Tibial nerve (tissue), 4 donors: ENCODE measurements around the gene LBH. TPM values are rescaled to one million over a fixed set of nuclear protein-coding genes. Genes with fewer than 3 reads are reported as not detected.

Source experiments
- DNase-seq, 2 donors: peaks; one replicate each; pipeline ENCODE4 v3.0.0-alpha.2; 2019; ENCODE audit warnings: low spot score in 2 of 2
- H3K27ac ChIP-seq, 4 donors: fragments of 200-600 bp; sonication (generic) in 3 of 4; one replicate each; pipeline ENCODE4 v1.5.1; 2017 to 2019; ENCODE audit warnings: mild to moderate bottlenecking in 1 of 4
- H3K27me3 ChIP-seq, 2 donors: fragments of 200-600 bp; sonication (generic) in 1 of 2; one replicate each; pipeline versions ENCODE4 v1.5.1 to v1.6.0; 2017 to 2019
- H3K36me3 ChIP-seq, 3 donors: fragments of 200-600 bp; sonication (generic); one replicate each; pipeline ENCODE4 v1.5.1; 2018 to 2019
- H3K4me1 ChIP-seq, 4 donors: fragments of 200-600 bp; sonication (generic) in 3 of 4; one replicate each; pipeline ENCODE4 v1.5.1; 2017 to 2019
- H3K4me3 ChIP-seq, 4 donors: fragments of 200-600 bp; sonication (generic) in 3 of 4; one replicate each; pipeline ENCODE4 v1.5.1; 2017 to 2019; ENCODE audit warnings: mild to moderate bottlenecking in 1 of 4, moderate library complexity in 1 of 4
- H3K9me3 ChIP-seq, 4 donors: fragments of 200-600 bp; sonication (generic) in 3 of 4; one replicate each; pipeline ENCODE4 v1.5.1; 2017 to 2019
- EP300 ChIP-seq, 2 donors: sonication (generic); formaldehyde crosslinking; IDR thresholded peaks; one replicate each; pipeline ENCODE4 v1.6.1; 2017; ENCODE audit warnings: antibody characterized with exemption in 2 of 2, mild to moderate bottlenecking in 1 of 2
- POLR2A ChIP-seq, 2 donors: fragments of 450-650 bp; IDR thresholded peaks; one replicate each; pipeline ENCODE4 v1.6.1; 2017; ENCODE audit warnings: antibody characterized with exemption in 2 of 2, mild to moderate bottlenecking in 2 of 2, moderate library complexity in 2 of 2
- WGBS, 2 donors: methylation state at CpG; one replicate each; pipeline ENCODE4 v1.1.5; 2018; 5-methylcytosine and 5-hydroxymethylcytosine counted together
- total RNA-seq, 4 donors: library from RNA; depleted of rRNA; stranded (reverse); fragments of >200 nt; gene quantifications; one replicate each; pipeline ENCODE4 v1.1.0, GENCODE V29; 2016
- TF ChIP-seq, protein P1 (sequence below), 5 experiments: fragments of 200-600 bp in 3 of 5; fragments of 450-650 bp in 2 of 5; sonication (generic) in 3 of 5; IDR thresholded peaks; one replicate each; pipeline ENCODE4 v1.5.1; 2016 to 2019; ENCODE audit warnings: antibody characterized with exemption in 5 of 5, mild to moderate bottlenecking in 3 of 5, moderate library complexity in 2 of 5

LBH gene
- total RNA-seq, 4 donors from 2014 or later: 12.7 to 31.6 (median 21.5) TPM

DNA sequence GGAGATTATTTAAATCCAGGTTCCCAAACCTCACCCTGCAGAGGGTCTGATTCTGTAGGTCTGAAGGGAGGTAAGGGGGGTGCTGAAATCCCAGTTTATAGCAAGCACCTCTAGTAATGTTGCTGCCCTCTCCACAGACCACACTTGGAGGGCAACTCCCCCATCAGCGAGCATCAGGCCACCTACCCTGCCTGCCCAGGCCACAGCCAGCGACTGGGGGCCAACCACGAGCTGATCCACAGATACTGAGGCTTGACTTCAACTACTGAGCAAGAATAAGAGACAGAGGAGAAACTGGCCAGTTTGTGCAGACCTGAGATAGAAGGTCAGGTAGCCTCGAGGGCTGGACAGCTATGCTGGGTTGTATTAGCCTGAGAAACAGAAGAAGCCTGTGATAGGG is 36.3 kb upstream of the LBH start:
- H3K4me3 ChIP-seq: no peak overlapping the region
- WGBS, 2 donors: 85 to 93% methylated on average over 4 of the region's 4 CpGs
- H3K27me3 ChIP-seq: no peaks in the 10 kb centered on the region
- no peaks in the 10 kb centered on the region for H3K4me1 ChIP-seq
- no peaks in the 10 kb centered on the region for H3K9me3 ChIP-seq
- DNase-seq: no peak
- TF ChIP-seq, protein P1, sequence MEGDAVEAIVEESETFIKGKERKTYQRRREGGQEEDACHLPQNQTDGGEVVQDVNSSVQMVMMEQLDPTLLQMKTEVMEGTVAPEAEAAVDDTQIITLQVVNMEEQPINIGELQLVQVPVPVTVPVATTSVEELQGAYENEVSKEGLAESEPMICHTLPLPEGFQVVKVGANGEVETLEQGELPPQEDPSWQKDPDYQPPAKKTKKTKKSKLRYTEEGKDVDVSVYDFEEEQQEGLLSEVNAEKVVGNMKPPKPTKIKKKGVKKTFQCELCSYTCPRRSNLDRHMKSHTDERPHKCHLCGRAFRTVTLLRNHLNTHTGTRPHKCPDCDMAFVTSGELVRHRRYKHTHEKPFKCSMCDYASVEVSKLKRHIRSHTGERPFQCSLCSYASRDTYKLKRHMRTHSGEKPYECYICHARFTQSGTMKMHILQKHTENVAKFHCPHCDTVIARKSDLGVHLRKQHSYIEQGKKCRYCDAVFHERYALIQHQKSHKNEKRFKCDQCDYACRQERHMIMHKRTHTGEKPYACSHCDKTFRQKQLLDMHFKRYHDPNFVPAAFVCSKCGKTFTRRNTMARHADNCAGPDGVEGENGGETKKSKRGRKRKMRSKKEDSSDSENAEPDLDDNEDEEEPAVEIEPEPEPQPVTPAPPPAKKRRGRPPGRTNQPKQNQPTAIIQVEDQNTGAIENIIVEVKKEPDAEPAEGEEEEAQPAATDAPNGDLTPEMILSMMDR (IDR thresholded peaks at IDR 0.05): no peak
- H3K36me3 ChIP-seq: no peaks in the 10 kb centered on the region
- no peak overlapping the region for H3K27ac ChIP-seq

DNA sequence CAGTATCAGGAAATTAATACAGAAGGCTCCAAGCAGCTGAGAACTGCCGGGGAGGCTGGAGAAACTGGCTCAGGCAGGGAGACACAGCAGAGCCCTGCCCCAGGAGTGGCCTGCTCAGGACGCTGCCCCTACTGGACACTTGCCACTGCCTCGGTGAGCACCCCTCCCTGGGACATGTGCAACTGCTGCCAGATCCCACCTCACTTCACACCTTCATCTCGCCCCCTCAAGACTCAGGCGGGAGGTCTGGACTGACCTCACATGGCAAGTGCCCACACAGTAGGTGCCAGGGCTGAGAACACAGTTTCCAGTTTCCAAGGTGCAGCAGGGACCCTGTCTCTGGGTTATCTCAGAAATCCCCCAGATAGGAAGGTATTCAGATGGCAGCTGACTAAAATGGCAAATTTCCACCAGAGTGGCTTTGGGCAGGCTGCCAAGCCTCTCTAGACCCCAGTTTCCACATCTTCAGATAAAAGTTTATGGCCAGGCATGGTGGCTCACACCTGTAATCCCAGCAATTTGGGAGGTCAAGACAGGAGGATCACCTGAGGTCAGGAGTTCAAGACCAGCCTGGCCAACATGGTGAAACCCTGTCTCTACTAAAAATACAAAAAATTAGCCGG is 33.7 kb upstream of the LBH start:
- H3K27me3 ChIP-seq: no peaks in the 10 kb centered on the region
- TF ChIP-seq POLR2A (IDR thresholded peaks at IDR 0.05): no peak
- TF ChIP-seq, protein P1 (IDR thresholded peaks at IDR 0.05): no peak
- TF ChIP-seq EP300 (IDR thresholded peaks at IDR 0.05): no peak
- no peak for DNase-seq
- no peak overlapping the region for H3K27ac ChIP-seq
- no peaks in the 10 kb centered on the region for H3K36me3 ChIP-seq
- H3K9me3 ChIP-seq: no peaks in the 10 kb centered on the region
- H3K4me3 ChIP-seq: no peak overlapping the region
- 64 to 71% methylated on average over 5 to 6 of the region's 6 CpGs for WGBS, 2 donors
- peaks cover 0 to 8% (median 0%) of the 10 kb centered on the region in 4 donors for H3K4me1 ChIP-seq

DNA sequence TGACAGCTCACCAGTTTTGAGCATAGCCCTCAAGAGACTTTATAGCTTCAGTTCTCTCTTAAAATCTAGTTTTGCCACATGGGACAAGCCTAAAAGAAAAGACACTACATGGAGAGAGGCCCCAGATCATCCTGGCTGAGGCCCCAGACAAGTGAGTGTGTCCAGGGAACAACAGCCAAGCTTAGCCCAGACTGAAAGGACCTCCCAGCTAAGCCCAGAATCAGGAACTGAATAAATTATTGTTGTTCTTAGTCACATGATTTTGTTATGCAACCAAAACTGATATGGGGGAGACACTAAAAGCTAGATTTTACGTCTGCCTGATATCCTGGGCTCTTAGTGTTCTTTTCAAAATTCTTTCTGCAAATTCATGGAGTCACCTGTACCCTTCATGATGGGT is 29.3 kb upstream of the LBH start:
- DNase-seq: peak in 1 of 2 donors; percentile 47
- Histone ChIP-seq H3K36me3 (no peaks in the 10 kb centered on the region), H3K9me3 (no peaks in the 10 kb centered on the region), H3K4me3 (no peak overlapping the region), H3K27me3 (no peaks in the 10 kb centered on the region), H3K27ac (no peak overlapping the region), H3K4me1 (peaks cover 0 to 17% (median 0%) of the 10 kb centered on the region in 4 donors)
- WGBS, 2 donors: 4 to 17% methylated on average over 1 of the region's 1 CpG
- TF ChIP-seq EP300 (IDR thresholded peaks at IDR 0.05): no peak
- TF ChIP-seq POLR2A (IDR thresholded peaks at IDR 0.05): no peak
- TF ChIP-seq, protein P1 (IDR thresholded peaks at IDR 0.05): no peak

DNA sequence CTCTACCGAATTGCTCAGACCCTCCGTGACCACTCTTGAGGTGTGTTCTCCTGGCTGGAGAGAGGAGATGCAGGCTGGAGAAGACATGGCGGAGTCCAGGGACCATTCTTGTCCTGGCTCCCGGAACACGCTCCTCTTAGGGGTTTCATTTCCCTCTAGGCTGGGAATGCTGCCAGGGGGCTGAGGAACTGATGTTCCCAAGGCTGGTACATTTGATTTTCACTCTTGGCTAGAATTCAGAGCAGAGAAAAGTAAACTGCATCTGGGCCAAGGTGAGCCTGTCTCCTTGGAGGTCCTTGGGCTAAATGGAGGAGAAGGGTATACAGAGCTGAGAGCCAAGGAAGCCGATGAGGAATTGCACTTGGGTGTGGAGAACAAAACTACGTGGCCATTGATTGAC is 28.2 kb upstream of the LBH start:
- Histone ChIP-seq H3K36me3 (no peaks in the 10 kb centered on the region), H3K27me3 (no peaks in the 10 kb centered on the region), H3K27ac (no peak overlapping the region), H3K4me3 (no peak overlapping the region), H3K4me1 (peaks cover 0 to 17% (median 0%) of the 10 kb centered on the region in 4 donors), H3K9me3 (no peaks in the 10 kb centered on the region)
- WGBS, 2 donors: 79 to 81% methylated on average over 7 of the region's 7 CpGs
- DNase-seq: no peak
- TF ChIP-seq POLR2A (IDR thresholded peaks at IDR 0.05): no peak
- TF ChIP-seq EP300 (IDR thresholded peaks at IDR 0.05): no peak
- TF ChIP-seq, protein P1 (IDR thresholded peaks at IDR 0.05): no peak

DNA sequence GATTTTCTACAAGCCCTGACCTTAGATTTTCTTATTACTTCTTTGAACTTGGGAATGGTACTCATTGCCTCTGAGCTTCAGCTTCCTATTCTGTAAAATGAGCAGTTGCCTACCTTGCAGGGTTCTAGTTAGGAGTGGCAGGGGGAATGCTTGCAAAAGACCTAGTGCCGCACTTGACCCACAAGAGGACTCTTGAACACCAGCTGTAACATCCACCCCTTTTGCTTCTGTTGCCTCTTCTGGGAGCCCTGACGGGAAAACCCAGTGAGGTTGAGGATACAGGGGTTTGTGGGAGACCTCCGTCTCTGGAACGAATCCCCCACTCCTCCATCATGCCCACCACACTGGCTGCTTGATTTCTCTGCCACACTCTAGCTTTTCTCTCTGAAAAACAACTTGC is 27.1 kb upstream of the LBH start:
- Histone ChIP-seq H3K4me1 (peaks cover 0 to 17% (median 0%) of the 10 kb centered on the region in 4 donors), H3K9me3 (no peaks in the 10 kb centered on the region), H3K27ac (no peak overlapping the region), H3K27me3 (no peaks in the 10 kb centered on the region), H3K36me3 (no peaks in the 10 kb centered on the region), H3K4me3 (no peak overlapping the region)
- TF ChIP-seq POLR2A (IDR thresholded peaks at IDR 0.05) (no peak), EP300 (IDR thresholded peaks at IDR 0.05) (no peak)
- TF ChIP-seq, protein P1 (IDR thresholded peaks at IDR 0.05): no peak
- no peak for DNase-seq
- WGBS, 2 donors: 85 to 88% methylated on average over 4 of the region's 4 CpGs
